SK-N-SH (cell line): ENCODE results near the gene FAIM2.

Experiments used
- CTCF ChIP-seq: fragments of 200-600 bp; sonication (generic); IDR thresholded peaks from 2 replicates; pipeline ENCODE4 v1.6.1; 2017; ENCODE audit warnings: antibody characterized with exemption, mild to moderate bottlenecking, moderate library complexity
- ELF1 ChIP-seq: IDR thresholded peaks from 2 replicates; pipeline ENCODE4 v1.4.0; 2012
- JUND ChIP-seq: IDR thresholded peaks from 2 replicates; pipeline ENCODE4 v1.4.0; 2012
- MXI1 ChIP-seq: IDR thresholded peaks from 2 replicates; pipeline ENCODE4 v1.6.1; 2012; ENCODE audit warnings: mild to moderate bottlenecking, low read depth, low read length, improper control_type of control experiment
- POLR2AphosphoS5 ChIP-seq: IDR thresholded peaks from 2 replicates; pipeline ENCODE4 v1.6.1; 2012; ENCODE audit warnings: low read depth, low read length
- SIN3A ChIP-seq: IDR thresholded peaks from 2 replicates; pipeline ENCODE4 v1.6.1; 2012; ENCODE audit warnings: low read depth, mild to moderate bottlenecking, low read length, moderate library complexity, borderline replicate concordance
- SMC3 ChIP-seq: IDR thresholded peaks from 2 replicates; pipeline ENCODE4 v1.6.1; 2012; ENCODE audit warnings: low read depth, low read length, improper control_type of control experiment
- ZBTB33 ChIP-seq: IDR thresholded peaks from 2 replicates; pipeline ENCODE4 v1.4.0; 2012; ENCODE audit warnings: low read depth, borderline replicate concordance

GRCh38 chr12:49934505-49934904, 30.8 kb upstream of the FAIM2 start:
- TF ChIP-seq CTCF: no peak
- TF ChIP-seq POLR2AphosphoS5: no peak
- no peak for TF ChIP-seq MXI1
- TF ChIP-seq SMC3: no peak
- no peak for TF ChIP-seq JUND
- TF ChIP-seq ELF1: no peak
- TF ChIP-seq ZBTB33: no peak
- TF ChIP-seq SIN3A: no peak
